Spleen (tissue), 7 donors: Measurements from ENCODE around the gene GPAM.

Source experiments
- POLR2A ChIP-seq, 3 donors: fragments of 450-650 bp; IDR thresholded peaks; one replicate each; pipeline ENCODE4 v1.5.1; 2017; ENCODE audit warnings: antibody characterized with exemption in 3 of 3, mild to moderate bottlenecking in 1 of 3
- POLR2AphosphoS5 ChIP-seq, 3 donors: sonication (generic); formaldehyde crosslinking; IDR thresholded peaks; one replicate each; pipeline ENCODE4 v1.5.1; 2017; ENCODE audit warnings: antibody characterized with exemption in 3 of 3
- TF ChIP-seq, protein P1 (sequence below), 11 experiments: fragments of 200-600 bp in 7 of 11; fragments of 450-650 bp in 4 of 11; sonication (generic) in 4 of 11; IDR thresholded peaks in 8 of 11; conservative IDR thresholded peaks in 3 of 11; 1 replicate in 7 of 11; 2 replicates in 4 of 11; pipeline versions ENCODE4 v1.4.0 to v1.8.0; 2016 to 2021; ENCODE audit warnings: antibody characterized with exemption in 11 of 11, inconsistent platforms in 4 of 11, mild to moderate bottlenecking in 1 of 11
- donor health status: DM: no; HTN: no; CAD: no; lungs with moderate emphysema.
- donor health status: DM: no; HTN: no; CAD: no.
- donor health status: DM: no; HTN: no; CAD: no.

DNA sequence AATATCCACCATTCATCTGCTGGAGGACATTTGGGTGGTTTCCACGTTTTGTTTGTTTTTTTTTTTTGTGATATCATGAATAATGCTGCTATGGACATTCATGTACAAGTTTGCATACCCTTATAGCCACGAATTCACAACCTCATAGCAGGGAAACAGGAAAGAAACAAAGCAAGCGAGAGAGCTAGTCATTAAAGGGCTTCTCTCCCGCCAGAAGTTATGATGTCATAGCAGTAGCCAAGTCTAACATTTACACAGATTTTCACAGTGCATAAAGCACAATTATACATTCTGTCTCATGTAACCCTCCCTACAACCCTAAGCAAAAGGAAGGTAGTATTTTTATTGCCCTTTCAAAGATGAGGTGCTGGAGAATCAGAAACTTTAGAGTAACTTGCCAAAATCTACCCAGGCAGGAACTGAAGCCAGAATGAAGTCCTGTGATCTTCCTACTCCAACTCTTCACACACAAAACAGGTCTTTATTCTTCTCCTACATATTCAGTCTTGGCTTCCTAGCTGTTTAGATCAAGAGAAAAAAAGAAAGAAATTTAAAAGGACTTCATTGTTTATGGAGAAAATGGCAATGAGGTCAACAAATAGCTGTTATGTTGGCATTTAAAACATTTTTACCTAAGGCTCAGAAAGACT lies 33.9 kb upstream of the GPAM start:
- TF ChIP-seq, protein P1, sequence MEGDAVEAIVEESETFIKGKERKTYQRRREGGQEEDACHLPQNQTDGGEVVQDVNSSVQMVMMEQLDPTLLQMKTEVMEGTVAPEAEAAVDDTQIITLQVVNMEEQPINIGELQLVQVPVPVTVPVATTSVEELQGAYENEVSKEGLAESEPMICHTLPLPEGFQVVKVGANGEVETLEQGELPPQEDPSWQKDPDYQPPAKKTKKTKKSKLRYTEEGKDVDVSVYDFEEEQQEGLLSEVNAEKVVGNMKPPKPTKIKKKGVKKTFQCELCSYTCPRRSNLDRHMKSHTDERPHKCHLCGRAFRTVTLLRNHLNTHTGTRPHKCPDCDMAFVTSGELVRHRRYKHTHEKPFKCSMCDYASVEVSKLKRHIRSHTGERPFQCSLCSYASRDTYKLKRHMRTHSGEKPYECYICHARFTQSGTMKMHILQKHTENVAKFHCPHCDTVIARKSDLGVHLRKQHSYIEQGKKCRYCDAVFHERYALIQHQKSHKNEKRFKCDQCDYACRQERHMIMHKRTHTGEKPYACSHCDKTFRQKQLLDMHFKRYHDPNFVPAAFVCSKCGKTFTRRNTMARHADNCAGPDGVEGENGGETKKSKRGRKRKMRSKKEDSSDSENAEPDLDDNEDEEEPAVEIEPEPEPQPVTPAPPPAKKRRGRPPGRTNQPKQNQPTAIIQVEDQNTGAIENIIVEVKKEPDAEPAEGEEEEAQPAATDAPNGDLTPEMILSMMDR (IDR thresholded peaks at IDR 0.05 in 8 of 11, conservative IDR thresholded peaks at IDR 0.05 in 3 of 11) = no peak
- TF ChIP-seq POLR2AphosphoS5 (IDR thresholded peaks at IDR 0.05) (no peak), POLR2A (IDR thresholded peaks at IDR 0.05) (no peak)
